ENCODE data around the gene SMARCB1.

- TF ChIP-seq EP300 (IDR thresholded peaks at IDR 0.05) (no peak), POLR2A (IDR thresholded peaks at IDR 0.05; ENCODE audit: low read depth) (no peak), CTCF (IDR thresholded peaks at IDR 0.05) (no peak), POLR2AphosphoS5 (IDR thresholded peaks at IDR 0.05) (no peak)
Observed at GRCh38 chr22:23745791-23746190, 41.0 kb upstream of the SMARCB1 start.
